Ectodermal cell (in vitro differentiated cells): ENCODE data around the gene CS.
"Not testable (repeated sequence)": the region's sequence is repeated elsewhere in the genome, so short reads cannot be mapped to it uniquely, and the experiment has no call there.

Experiments
- H3K27ac ChIP-seq: 2 replicates; pipeline ENCODE4 v1.7.0; 2013; ENCODE audit warnings: mild to moderate bottlenecking, low read depth, low read length; ENCODE audit not compliant: insufficient read depth, poor library complexity, severe bottlenecking
- H3K27me3 ChIP-seq: 2 replicates; pipeline ENCODE4 v1.7.0; 2013; ENCODE audit warnings: mild to moderate bottlenecking, low read length; ENCODE audit not compliant: insufficient read depth, control insufficient read depth, poor library complexity, severe bottlenecking
- H3K36me3 ChIP-seq: one replicate; pipeline ENCODE4 v1.7.0; 2013; ENCODE audit warnings: low read length; ENCODE audit not compliant: control insufficient read depth, insufficient read depth
- H3K4me1 ChIP-seq: one replicate; pipeline ENCODE4 v1.7.0; 2013; ENCODE audit warnings: low read length; ENCODE audit not compliant: control insufficient read depth, insufficient read depth
- H3K4me3 ChIP-seq: 2 replicates; pipeline ENCODE4 v1.7.0; 2013; ENCODE audit warnings: low read depth, low read length, control low read depth; ENCODE audit not compliant: insufficient read depth
- H3K9me3 ChIP-seq: 2 replicates; pipeline ENCODE4 v1.7.0; 2013; ENCODE audit warnings: mild to moderate bottlenecking, low read length, moderate library complexity; ENCODE audit not compliant: control insufficient read depth
- whole genome bisulfite sequencing, 2 experiments: methylation state at CpG; one replicate each; pipeline ENCODE4 v1.1.7; 2013; ENCODE audit warnings: missing lambda C conversion rate in 2 of 2; 5-methylcytosine and 5-hydroxymethylcytosine counted together

Gene CS

GRCh38 chr12:56304276-56304675 lies 4.1 kb upstream of the CS start:
- 93% methylated on average over 3 of the region's 3 CpGs for WGBS, 2 experiments
- Histone ChIP-seq H3K9me3 (no peaks in the 10 kb centered on the region), H3K4me1 (no peaks in the 10 kb centered on the region), H3K4me3 (no peak overlapping the region), H3K27me3 (no peaks in the 10 kb centered on the region), H3K27ac (no peak overlapping the region), H3K36me3 (peaks cover 17% of the 10 kb centered on the region)

- H3K4me3 ChIP-seq = peak overlapping the region; percentile 26
- no peaks in the 10 kb centered on the region for H3K9me3 ChIP-seq
- no peaks in the 10 kb centered on the region for H3K27me3 ChIP-seq
- 69 to 71% methylated on average over 21 of the region's 21 CpGs for WGBS, 2 experiments
- peaks cover 4% of the 10 kb centered on the region for H3K36me3 ChIP-seq
- peaks cover 4% of the 10 kb centered on the region for H3K4me1 ChIP-seq
- H3K27ac ChIP-seq = no peak overlapping the region
These were observed 724 bp upstream of the CS start for GRCh38 chr12:56300644-56301464.

- peaks cover 4% of the 10 kb centered on the region for H3K36me3 ChIP-seq
- H3K27ac ChIP-seq = peak overlapping the region; percentile 78
- H3K4me1 ChIP-seq = peaks cover 4% of the 10 kb centered on the region
- H3K27me3 ChIP-seq = no peaks in the 10 kb centered on the region
- H3K4me3 ChIP-seq = peak overlapping the region; percentile 96
- H3K9me3 ChIP-seq = no peaks in the 10 kb centered on the region
- WGBS, 2 experiments = 13% methylated on average over 10 of the region's 10 CpGs
These were observed 750 bp downstream of the CS start for GRCh38 chr12:56299308-56299852.

GRCh38 chr12:56298828-56299227 lies 1.3 kb downstream of the CS start:
- H3K36me3 ChIP-seq = peaks cover 4% of the 10 kb centered on the region
- no peaks in the 10 kb centered on the region for H3K27me3 ChIP-seq
- H3K4me1 ChIP-seq = peaks cover 4% of the 10 kb centered on the region
- H3K9me3 ChIP-seq = no peaks in the 10 kb centered on the region
- H3K27ac ChIP-seq = no peak overlapping the region
- 93% methylated on average over 5 of the region's 5 CpGs for WGBS, 2 experiments
- peak overlapping the region; percentile 96 for H3K4me3 ChIP-seq

- no peaks in the 10 kb centered on the region for H3K9me3 ChIP-seq
- no peak overlapping the region for H3K4me3 ChIP-seq
- no peak overlapping the region for H3K27ac ChIP-seq
- no peaks in the 10 kb centered on the region for H3K27me3 ChIP-seq
- peaks cover 4% of the 10 kb centered on the region for H3K4me1 ChIP-seq
- peaks cover 4% of the 10 kb centered on the region for H3K36me3 ChIP-seq
- 96 to 97% methylated on average over 8 of the region's 8 CpGs for WGBS, 2 experiments
These were observed 2.7 kb downstream of the CS start for GRCh38 chr12:56297400-56297799.

- Histone ChIP-seq H3K4me1 (peaks cover 4% of the 10 kb centered on the region), H3K9me3 (no peaks in the 10 kb centered on the region), H3K27me3 (no peaks in the 10 kb centered on the region), H3K27ac (no peak overlapping the region), H3K4me3 (no peak overlapping the region), H3K36me3 (peaks cover 4% of the 10 kb centered on the region)
- 89 to 96% methylated on average over 5 of the region's 5 CpGs for WGBS, 2 experiments
These were observed 3.8 kb downstream of the CS start for GRCh38 chr12:56296295-56296694.

- Histone ChIP-seq H3K27me3 (no peaks in the 10 kb centered on the region), H3K36me3 (peaks cover 4% of the 10 kb centered on the region), H3K4me3 (no peak overlapping the region), H3K9me3 (no peaks in the 10 kb centered on the region), H3K27ac (no peak overlapping the region), H3K4me1 (peaks cover 4% of the 10 kb centered on the region)
- WGBS, 2 experiments = 90 to 94% methylated on average over 5 of the region's 5 CpGs
These were observed 6.3 kb downstream of the CS start for GRCh38 chr12:56293795-56294194.

- Histone ChIP-seq H3K27me3 (no peaks in the 10 kb centered on the region), H3K4me1 (no peaks in the 10 kb centered on the region), H3K36me3 (peaks cover 9% of the 10 kb centered on the region), H3K4me3 (no peak overlapping the region), H3K9me3 (no peaks in the 10 kb centered on the region), H3K27ac (no peak overlapping the region)
- 91 to 95% methylated on average over 3 of the region's 3 CpGs for WGBS, 2 experiments
These were observed 11.3 kb downstream of the CS start for GRCh38 chr12:56288705-56289387.

- no peaks in the 10 kb centered on the region for H3K9me3 ChIP-seq
- H3K4me1 ChIP-seq = no peaks in the 10 kb centered on the region
- H3K36me3 ChIP-seq = peaks cover 12% of the 10 kb centered on the region
- no peak overlapping the region for H3K4me3 ChIP-seq
- 93 to 94% methylated on average over 3 to 4 of the region's 4 CpGs for WGBS, 2 experiments
- no peak overlapping the region for H3K27ac ChIP-seq
- no peaks in the 10 kb centered on the region for H3K27me3 ChIP-seq
These were observed 13.9 kb downstream of the CS start for GRCh38 chr12:56286044-56286830.

GRCh38 chr12:56284263-56284662 lies 15.9 kb downstream of the CS start:
- H3K27me3 ChIP-seq, H3K27ac ChIP-seq, H3K4me1 ChIP-seq, H3K4me3 ChIP-seq, H3K9me3 ChIP-seq: not testable (repeated sequence)
- H3K36me3 ChIP-seq = peaks cover 16% of the 10 kb centered on the region
- WGBS, 2 experiments = 93 to 95% methylated on average over 5 of the region's 5 CpGs
